RWPE1 (cell line): ENCODE data around the gene ACSL6.

Source experiments
- CTCF ChIA-PET: fragments of 350-600 bp; sonication (Branson Sonifier 250); formaldehyde crosslinking; extraction: SDS; loops from one replicate; lab custom pipeline; 2021; lab: Yijun Ruan, JAX
- POLR2A ChIA-PET: fragments of 400-600 bp; formaldehyde crosslinking; extraction: SDS; loops from one replicate; lab custom pipeline; 2020; ENCODE audit warnings: antibody characterized with exemption; ENCODE audit not compliant: low non-redundant PET; lab: Yijun Ruan, JAX
- DNase-seq: peaks from one replicate; pipeline ENCODE4 v3.0.0; 2012; ENCODE audit warnings: low spot score
- H3K27ac ChIP-seq: fragments of 450-650 bp; 2 replicates; pipeline ENCODE4 v1.5.1; 2017
- CTCF ChIP-seq: fragments of 450-650 bp; conservative IDR thresholded peaks from 2 replicates; pipeline ENCODE4 v1.5.1; 2017; ENCODE audit warnings: low read depth, mild to moderate bottlenecking

The ACSL6 gene

GRCh38 chr5:132049093-132049492 lies 37.6 kb upstream of the ACSL6 start:
- CTCF ChIA-PET: interaction anchor here (0.6 kb wide), 1 partner anchor 20 kb away, joined by 4 read pairs; no protein-coding TSS in a partner anchor
- TF ChIP-seq CTCF: no peak
- no peak overlapping the region for H3K27ac ChIP-seq
- DNase-seq: no peak
- POLR2A ChIA-PET: no interaction called here

GRCh38 chr5:132046880-132047299 lies 35.4 kb upstream of the ACSL6 start:
- CTCF ChIA-PET: interaction anchor here (0.5 to 0.7 kb wide), 2 partner anchors 18 to 1140 kb away, joined by 3 read pairs; no protein-coding TSS in a partner anchor

DNA sequence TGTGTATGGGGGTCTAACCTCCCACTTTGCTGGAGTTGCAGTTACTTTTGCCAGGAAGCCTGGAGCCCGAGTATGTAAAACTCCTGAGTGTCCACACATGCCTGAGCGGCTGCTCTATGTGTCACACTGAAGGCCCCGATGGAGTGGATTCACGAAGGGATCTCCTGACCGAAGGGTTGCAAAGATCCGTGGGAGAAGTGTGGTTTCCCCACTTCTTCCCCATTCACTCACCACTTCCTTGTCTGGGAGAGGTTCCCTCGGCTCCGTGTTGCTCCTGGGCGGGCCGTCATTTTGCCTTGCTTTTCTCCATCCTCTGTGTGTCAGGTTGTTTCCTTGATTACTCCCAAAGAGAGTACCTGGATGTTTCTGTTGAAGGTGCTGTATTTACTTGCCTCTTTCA lies 32.7 kb upstream of the ACSL6 start:
- POLR2A ChIA-PET: no interaction called here
- CTCF ChIA-PET: no interaction called here
- no peak for TF ChIP-seq CTCF
- DNase-seq: no peak
- H3K27ac ChIP-seq: no peak overlapping the region

More at GRCh38 chr5:132046880-132047299, 35.4 kb upstream of the ACSL6 start:
- TF ChIP-seq CTCF: no peak
- no peak overlapping the region for H3K27ac ChIP-seq
- POLR2A ChIA-PET: no interaction called here
- no peak for DNase-seq

DNA sequence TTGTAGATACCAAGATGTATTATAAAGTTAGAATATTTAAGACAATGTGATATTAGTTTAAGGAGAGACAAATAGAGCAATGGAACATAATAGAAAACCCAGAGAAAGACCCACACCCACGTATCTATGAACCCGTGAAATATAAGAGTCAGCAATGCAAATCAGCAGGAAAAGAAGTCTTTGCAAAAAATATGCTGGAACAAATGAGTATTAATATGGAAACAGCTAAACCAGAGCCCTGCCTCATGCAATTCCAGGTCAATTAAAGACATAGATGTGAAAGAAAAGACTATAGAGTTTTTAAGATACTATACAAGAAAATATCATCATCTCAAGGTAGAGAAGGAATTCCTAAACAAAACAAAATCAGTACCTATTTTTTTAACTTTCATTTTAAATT lies 25.9 kb upstream of the ACSL6 start:
- CTCF ChIA-PET: no interaction called here
- POLR2A ChIA-PET: no interaction called here
- no peak overlapping the region for H3K27ac ChIP-seq
- no peak for TF ChIP-seq CTCF
- DNase-seq: no peak

GRCh38 chr5:132033122-132033521 lies 21.7 kb upstream of the ACSL6 start:
- ChIA-PET POLR2A (no interaction called here), CTCF (no interaction called here)
- TF ChIP-seq CTCF: no peak
- H3K27ac ChIP-seq: no peak overlapping the region
- no peak for DNase-seq

DNA sequence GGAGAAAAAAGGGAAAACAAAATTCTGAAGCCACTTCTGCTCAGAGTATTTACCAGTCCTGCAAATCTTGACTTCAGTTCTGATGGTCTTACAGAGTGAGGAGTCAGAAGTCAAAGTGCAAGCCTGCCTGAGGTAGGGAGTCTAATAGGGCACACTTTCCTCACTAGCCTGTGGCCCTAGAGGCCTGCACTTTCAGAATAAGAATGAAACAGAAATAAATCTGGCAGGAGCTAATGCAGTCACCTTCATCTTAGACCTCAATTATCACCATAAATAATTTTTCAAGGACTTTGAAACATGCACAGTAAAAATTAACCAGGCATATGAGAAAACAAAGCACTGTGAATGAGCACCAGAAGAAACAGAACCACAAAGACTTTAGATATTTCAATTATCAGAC lies 20.7 kb upstream of the ACSL6 start:
- CTCF ChIA-PET: interaction anchor here (0.6 kb wide), 2 partner anchors 12 to 549 kb away, joined by 3 read pairs; no protein-coding TSS in a partner anchor
- POLR2A ChIA-PET: no interaction called here
- no peak for DNase-seq
- no peak for TF ChIP-seq CTCF
- no peak overlapping the region for H3K27ac ChIP-seq
